IPS-NIHi7 (cell line): ENCODE results near the gene RAB11FIP2.

Source experiments
- DNase-seq: peaks from one replicate; pipeline ENCODE4 v3.0.0; 2012; ENCODE audit warnings: mixed read lengths; ENCODE audit errors: extremely low spot score

The RAB11FIP2 gene

GRCh38 chr10:118034791-118035261, 11.9 kb downstream of the RAB11FIP2 start:
- DNase-seq: no peak

DNA sequence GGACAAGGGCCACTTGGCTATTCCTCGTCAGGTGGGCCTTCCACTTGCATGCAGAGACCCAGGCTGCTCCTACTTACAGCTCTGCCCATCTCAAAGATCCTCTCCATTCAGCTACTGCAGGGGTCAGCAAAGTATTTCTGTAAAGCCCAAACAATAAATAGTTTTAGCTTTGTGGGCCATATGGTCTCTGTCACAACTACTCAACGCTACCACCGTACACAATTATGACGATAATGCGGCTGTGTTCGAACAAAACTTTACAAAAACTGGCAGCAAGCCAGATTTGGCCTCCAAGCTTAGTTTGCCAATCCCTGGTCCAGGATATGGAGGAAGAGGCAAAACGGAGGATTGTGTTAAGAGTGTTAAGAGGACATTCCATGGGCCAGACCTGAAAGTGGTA, 12.8 kb downstream of the RAB11FIP2 start:
- DNase-seq: no peak

DNA sequence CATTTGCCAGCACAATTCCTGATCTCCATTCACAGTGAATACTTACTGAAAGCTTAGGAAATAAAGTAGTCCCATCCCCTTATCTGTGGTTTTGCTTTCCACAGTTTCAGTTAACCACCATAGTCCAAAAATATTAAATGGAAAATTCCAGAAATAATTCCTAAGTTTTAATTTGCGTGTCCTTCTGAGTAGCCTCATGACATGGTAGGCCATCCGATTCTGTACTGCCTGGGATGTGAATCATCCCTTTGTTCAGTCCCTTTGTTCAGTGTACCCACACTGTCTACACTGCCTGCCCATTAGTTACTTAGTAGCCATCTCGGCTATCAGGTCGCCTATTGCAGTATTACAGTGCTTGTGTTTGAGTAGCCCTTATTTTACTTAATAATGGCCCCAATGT, 14.2 kb downstream of the RAB11FIP2 start:
- no peak for DNase-seq

DNA sequence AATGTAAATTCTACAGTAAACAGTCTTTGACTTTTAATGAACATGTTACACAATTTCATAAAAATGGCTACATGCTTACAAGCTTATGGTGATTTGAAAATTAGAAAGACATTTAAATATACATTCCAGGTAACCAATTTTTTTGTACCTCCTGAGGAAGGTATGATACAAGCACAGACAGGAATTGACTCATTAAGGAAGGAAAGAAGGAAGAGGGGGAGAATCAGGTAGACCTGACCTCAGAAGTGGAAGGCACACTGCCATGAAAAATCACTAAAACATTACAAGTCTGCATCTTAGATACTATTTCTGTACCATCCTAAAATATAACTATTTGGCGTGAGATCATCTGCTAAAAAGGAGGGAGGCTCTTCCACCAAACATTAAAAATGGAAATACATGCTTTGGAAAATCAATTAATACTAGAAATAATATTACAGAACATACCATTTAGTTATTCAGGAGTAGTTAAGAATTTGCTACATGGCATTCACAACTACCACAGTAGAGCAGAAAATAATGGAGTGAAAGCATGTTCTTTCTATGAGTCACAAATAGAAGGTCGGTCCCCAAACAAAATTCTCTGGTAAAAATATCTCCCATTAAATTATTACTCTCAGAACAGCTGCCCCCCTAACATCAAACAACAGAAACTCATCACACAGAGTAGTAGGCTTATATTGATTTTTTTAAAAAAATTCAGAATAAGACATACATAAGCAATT, 15.2 kb downstream of the RAB11FIP2 start:
- no peak for DNase-seq

- DNase-seq: no peak
Observed at GRCh38 chr10:118028619-118029018, 18.1 kb downstream of the RAB11FIP2 start.

- DNase-seq: no peak
Observed at GRCh38 chr10:118027397-118027796, 19.3 kb downstream of the RAB11FIP2 start.

- no peak for DNase-seq
Observed at GRCh38 chr10:118026936-118027335, 19.8 kb downstream of the RAB11FIP2 start.

DNA sequence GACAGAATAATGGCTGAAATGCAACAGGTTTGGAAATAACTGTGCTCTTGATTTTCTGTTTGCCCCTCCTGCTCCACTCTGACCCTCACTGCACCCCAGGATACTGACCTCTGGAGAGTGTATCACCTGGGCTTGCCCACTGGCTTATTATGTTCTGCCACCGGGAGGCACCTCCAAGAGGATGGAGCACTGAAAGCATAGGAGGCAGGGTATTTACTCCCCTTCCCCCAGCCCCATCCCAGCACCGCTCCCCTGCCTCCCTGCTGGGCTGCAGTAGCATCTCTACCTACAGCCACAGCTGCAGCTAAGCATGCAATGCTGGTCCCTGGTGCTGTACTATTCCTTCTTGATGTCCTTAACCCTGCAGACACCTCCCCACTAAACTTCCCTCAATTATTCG, 26.4 kb downstream of the RAB11FIP2 start:
- DNase-seq: peak; percentile 52

DNA sequence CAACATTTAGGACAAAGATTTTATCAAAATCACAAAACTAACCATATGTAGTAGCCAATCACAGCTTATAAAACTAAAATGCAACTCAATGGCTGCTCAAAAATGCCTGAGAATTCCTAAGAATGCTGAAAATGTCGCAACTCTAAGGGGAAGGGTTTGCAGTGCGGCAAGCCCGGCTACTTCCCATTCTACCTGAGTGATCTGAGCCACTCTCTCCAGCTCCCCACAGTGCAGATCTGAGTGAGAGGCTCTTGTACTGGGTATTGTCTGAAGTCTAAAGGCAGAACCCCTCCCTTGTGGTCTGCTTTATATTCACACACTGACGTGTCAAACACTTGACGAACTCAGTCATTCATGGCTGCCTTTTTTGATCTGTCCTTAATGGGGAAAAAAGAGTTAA, 28.9 kb downstream of the RAB11FIP2 start:
- DNase-seq: peak; percentile 44

DNA sequence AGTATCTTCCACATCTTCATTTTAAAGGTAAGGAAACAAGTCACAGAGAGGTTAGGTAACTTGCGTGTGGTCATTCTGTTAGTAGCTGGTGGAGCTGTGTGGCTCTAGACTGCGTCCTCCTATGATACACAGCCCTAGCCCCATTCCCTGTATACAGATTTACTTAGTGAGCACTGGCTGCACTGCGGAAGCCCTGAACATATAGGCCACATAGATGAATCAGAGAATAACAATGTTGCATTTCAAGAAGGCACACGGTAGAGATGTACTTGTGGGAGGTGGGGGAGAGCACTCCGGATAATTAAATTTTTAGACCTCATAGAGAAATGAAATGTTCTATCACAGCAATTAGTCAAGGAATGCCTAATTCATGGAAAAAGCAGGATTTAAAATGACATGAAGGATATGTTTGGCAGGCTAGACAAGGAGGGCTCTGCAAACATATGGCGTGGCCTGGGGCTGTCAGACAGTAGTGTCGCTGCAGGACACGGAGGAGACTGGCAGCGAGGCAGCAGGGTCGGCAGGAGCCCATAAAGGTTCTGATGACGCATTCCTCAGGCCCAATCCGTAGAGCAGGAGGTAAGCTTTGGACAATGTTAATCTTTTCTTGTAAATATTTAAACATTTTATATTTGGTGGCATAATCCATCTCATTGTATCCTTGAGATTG, 29.5 kb downstream of the RAB11FIP2 start:
- DNase-seq: no peak

DNA sequence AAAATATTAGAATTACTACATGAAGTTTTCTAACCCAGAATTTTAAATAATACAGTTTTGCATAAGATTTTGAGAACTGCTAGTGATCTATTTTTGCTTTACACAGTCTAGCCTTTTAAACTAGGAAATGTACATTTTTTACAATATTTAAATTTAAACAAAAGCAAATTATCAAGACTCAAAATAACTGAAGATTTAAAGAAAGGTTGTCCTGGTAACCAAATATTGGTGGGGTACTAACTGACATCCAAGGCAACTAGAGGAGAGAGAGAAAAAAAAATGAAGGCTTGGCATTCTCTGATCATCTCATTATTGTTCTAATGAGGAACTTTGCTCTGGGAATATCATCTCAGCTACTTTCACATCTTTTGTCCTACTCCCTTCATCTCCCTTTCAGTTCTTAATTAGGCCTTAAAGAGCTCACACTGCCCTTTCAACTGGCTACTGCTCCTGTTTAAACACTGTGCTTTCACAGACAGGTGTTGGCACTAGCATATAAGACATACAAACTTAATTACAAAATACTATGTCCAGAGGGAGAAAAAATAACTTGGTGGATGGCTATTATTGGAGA, 33.7 kb downstream of the RAB11FIP2 start:
- DNase-seq: no peak

DNA sequence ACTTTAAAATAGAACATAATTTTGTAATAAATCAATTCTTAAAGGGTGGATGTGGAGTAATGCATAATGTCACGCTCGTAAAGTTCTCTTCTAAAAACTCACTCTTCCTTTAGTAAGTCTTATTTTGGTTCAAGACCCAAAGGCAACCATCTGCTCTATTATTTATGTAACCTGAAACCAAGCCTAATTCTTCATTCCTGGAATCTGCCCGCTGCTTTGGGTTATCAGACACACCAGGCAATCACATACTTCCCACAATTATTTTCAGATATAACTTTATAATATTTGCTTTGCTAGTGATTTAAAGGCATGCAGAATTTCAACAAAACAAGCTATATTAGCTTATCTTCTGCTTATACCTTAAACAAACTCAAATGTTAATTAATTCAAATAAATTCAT, 39.0 kb downstream of the RAB11FIP2 start:
- no peak for DNase-seq

DNA sequence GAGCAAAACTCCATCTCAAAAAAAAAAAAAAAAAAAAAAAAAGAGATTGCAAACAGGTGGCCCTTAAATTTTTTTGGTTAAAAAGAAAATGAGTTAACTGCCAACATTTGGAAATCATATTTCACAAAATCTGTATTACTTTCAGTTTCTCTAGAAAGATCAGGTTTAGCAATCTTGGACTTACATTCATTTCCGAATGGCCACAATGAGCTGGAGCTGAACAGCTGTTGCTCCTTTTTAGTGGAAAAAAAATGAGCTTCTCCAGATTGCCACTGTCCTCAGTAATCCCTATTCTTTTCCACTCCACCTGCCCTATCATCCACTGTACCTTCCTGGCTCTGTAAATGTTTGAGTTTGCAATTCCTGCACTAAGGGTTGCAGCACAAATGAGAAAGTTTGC, 43.6 kb downstream of the RAB11FIP2 start:
- DNase-seq: no peak

- DNase-seq: no peak
Observed at GRCh38 chr10:118002581-118002980, 44.2 kb downstream of the RAB11FIP2 start.

DNA sequence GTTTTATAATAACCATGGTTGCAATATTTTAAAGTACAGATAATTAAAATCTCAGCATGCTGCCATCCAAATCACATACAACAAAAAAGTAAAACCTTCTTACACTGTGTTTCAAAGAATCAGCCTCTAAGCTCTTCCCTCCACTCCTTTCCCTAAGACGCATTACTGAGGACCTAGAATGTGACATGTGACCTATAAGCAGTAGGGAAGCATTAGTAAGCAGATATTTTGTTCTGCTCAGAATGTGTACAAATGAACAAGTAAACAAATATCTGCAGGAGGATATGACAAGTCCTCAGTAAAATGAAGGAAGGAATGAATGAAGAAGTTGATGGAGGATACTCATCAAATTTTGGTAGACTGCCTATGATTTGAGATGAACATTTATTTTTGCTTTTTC, 49.1 kb downstream of the RAB11FIP2 start:
- DNase-seq: no peak

- no peak for DNase-seq
Observed at GRCh38 chr10:117996709-117997108, 50.0 kb downstream of the RAB11FIP2 start.

- DNase-seq: peak; percentile 18
Observed at GRCh38 chr10:117994771-117995170, 52.0 kb downstream of the RAB11FIP2 start.

DNA sequence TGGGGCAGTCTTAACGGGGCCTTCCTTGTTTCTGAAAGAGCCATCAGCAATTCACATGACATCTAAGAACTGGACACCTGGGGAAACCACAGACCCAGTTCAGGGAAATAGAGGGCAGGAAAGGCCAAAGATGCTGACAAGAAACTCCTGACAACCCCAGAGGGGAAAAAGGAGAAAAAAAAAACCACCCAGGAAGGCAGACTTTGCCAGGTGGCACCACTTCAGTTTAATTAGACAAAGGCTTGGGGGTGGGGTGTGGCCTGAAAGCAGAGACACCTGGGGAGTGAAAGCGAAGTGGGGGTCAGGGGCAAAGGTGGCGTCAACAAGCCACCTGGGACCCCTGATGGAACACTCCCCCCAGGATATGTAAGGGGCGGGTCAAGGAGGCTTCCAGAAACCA, 53.6 kb downstream of the RAB11FIP2 start:
- DNase-seq: no peak

- no peak for DNase-seq
Observed at GRCh38 chr10:117991701-117992100, 55.0 kb downstream of the RAB11FIP2 start.

DNA sequence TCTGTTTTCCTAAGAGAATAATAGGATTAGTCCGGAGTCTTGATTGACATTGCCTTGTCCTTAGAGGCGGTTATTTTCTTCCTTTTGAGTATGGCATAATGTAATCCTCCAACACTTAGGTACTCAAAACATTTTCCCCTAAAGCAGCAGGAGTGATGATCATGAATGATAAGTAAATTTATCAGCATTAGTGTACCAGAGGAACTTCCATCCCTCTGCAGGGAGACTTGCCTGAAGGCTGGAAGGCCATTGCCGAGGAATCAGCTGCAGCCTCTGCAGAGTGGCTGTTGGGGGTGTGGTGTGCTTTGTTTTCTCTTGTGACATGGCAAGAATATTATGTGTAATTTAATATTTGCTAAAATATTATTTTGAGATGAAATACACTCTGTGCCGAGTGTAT, 56.8 kb downstream of the RAB11FIP2 start:
- DNase-seq: no peak

DNA sequence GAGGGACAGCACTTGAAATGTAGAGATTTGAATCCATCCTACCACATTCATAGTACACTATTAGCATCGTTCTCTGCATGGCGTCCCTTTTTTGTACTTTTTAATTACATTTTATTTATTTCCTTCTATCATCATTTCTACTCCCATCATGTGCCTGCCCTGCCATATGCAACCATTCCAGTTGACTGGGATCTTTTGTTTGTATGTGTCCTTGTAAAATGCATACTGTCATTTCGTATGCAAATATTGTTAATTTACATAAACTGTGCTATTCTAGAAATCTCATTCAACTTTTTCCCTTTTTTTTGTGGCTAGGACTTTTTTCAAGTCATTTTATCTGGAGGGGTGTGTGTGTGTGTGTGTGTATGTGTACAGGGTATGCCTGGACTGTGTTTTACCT, 57.9 kb downstream of the RAB11FIP2 start:
- no peak for DNase-seq

DNA sequence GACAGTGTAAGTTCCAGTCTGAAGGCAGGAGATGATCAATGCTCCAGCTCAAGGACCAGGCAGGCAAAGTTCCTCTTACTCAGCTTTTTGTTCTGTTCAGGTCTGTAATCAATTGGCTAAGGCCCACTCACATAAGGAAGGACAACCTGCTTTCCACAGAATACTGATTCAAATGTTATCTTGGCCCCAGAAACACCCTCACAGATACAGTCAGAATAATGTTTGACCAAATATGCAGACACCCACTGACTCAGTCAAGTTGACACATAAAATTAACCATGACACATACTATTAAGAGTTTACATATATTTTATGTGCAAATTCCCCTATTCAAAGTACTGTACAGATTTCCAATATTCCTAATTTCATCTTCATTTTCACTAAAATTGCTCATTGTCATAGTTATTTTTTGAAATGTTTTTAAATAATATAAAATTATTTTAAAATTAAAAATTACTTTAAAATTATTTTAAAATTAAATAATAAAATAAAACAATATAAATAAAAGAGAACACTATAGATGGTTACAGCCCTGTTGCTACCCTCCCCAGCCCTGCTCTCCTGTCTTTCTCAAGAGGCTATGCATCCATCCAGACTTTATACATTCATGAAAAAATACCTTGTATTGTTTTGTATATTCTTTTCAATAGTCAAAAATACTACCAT, 59.4 kb downstream of the RAB11FIP2 start:
- no peak for DNase-seq

DNA sequence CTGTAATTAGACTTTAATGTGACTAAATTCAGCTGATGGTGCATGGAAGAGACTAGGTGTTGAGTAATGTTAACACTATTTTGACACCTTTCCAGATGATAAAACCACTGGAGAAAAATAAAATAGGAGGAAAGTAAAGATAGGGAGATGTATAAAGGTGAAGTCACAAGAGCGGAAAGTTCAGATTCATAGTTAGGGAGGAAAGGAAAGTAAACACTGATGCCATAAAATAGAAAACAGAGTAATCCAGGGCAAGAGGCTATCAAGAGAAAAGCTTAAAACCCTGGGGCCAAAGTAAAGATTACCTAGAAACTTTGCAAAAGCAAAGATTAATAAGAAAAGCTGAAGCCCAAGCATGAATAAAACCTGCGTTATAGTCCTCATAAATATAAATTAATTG, 62.8 kb downstream of the RAB11FIP2 start:
- no peak for DNase-seq
